ENCODE measurements around the gene COG3. TPM values are rescaled to one million over a fixed set of nuclear protein-coding genes. Genes with fewer than 3 reads are reported as not detected.

Gene COG3
- total RNA-seq, 1 experiment from 2014 or later = 17.6 TPM

DNA sequence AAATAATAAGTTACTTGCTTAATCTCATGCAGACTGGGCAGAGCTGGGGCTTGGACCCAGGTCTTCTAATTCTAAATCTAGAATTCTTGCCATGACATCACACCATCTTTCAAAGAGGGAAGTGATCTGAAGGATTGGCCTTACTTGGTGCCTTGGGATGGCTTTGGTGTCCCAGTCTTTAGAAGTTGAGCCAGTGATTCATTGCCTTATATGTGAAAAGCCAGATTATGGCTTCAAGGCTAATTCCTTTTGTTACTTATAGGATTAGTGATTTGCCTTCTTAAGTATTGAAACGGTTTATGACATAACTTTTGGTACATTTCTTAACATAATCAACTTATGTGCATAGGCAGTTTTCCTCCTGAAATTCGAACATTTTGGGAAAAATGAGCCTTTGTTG lies 14.9 kb downstream of the COG3 start (continued):
- TF ChIP-seq, protein P1, sequence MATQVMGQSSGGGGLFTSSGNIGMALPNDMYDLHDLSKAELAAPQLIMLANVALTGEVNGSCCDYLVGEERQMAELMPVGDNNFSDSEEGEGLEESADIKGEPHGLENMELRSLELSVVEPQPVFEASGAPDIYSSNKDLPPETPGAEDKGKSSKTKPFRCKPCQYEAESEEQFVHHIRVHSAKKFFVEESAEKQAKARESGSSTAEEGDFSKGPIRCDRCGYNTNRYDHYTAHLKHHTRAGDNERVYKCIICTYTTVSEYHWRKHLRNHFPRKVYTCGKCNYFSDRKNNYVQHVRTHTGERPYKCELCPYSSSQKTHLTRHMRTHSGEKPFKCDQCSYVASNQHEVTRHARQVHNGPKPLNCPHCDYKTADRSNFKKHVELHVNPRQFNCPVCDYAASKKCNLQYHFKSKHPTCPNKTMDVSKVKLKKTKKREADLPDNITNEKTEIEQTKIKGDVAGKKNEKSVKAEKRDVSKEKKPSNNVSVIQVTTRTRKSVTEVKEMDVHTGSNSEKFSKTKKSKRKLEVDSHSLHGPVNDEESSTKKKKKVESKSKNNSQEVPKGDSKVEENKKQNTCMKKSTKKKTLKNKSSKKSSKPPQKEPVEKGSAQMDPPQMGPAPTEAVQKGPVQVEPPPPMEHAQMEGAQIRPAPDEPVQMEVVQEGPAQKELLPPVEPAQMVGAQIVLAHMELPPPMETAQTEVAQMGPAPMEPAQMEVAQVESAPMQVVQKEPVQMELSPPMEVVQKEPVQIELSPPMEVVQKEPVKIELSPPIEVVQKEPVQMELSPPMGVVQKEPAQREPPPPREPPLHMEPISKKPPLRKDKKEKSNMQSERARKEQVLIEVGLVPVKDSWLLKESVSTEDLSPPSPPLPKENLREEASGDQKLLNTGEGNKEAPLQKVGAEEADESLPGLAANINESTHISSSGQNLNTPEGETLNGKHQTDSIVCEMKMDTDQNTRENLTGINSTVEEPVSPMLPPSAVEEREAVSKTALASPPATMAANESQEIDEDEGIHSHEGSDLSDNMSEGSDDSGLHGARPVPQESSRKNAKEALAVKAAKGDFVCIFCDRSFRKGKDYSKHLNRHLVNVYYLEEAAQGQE (IDR thresholded peaks at IDR 0.05; ENCODE audit: low read depth) = no peak
- TF ChIP-seq RAD21 (IDR thresholded peaks at IDR 0.05; ENCODE audit: low read depth) = no peak
- no peak for TF ChIP-seq SIN3A (IDR thresholded peaks at IDR 0.05; ENCODE audit: low read depth)
- TF ChIP-seq TCF7L2 (IDR thresholded peaks at IDR 0.05; ENCODE audit: borderline replicate concordance, extremely low read depth, insufficient read depth, insufficient read length) = no peak
- TF ChIP-seq ZFX (IDR thresholded peaks at IDR 0.05) = no peak
- no peak for TF ChIP-seq CEBPB (IDR thresholded peaks at IDR 0.05; ENCODE audit: low read depth)
- TF ChIP-seq JUND (IDR thresholded peaks at IDR 0.05) = no peak
- no peak for TF ChIP-seq EZH2phosphoT487 (IDR thresholded peaks at IDR 0.05; ENCODE audit: borderline replicate concordance)
- TF ChIP-seq YY1 (IDR thresholded peaks at IDR 0.05; ENCODE audit: extremely low read depth, insufficient replicate concordance, low read depth, low read length) = no peak

DNA sequence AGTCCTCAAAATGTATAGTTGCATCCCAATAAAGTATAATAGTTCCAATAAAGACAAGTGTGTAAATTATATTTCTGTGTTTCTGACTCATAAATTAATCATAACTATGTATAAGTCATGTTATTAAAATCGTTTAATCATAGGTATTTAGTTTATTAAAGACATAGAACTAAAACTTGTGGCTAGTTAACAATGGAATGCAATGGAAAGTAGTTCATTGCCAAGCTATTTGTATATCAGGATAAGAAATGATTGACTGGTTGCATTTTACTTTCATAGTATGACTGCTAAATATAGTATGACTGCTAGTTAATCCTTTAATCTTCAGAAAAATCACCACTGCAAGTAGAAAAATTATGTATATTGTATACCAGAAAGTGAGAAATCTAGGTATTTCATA lies 16.9 kb downstream of the COG3 start:
- TF ChIP-seq ELF1 (IDR thresholded peaks at IDR 0.05; ENCODE audit: borderline replicate concordance, low read depth) (no peak), YY1 (IDR thresholded peaks at IDR 0.05; ENCODE audit: extremely low read depth, insufficient replicate concordance, low read depth, low read length) (no peak), TCF7L2 (IDR thresholded peaks at IDR 0.05; ENCODE audit: borderline replicate concordance, extremely low read depth, insufficient read depth, insufficient read length) (no peak), SRF (IDR thresholded peaks at IDR 0.05; ENCODE audit: low read depth) (no peak), RAD21 (IDR thresholded peaks at IDR 0.05; ENCODE audit: low read depth) (no peak), EZH2phosphoT487 (IDR thresholded peaks at IDR 0.05; ENCODE audit: borderline replicate concordance) (no peak), SP1 (IDR thresholded peaks at IDR 0.05; ENCODE audit: low read depth) (no peak)
- TF ChIP-seq, protein P2, sequence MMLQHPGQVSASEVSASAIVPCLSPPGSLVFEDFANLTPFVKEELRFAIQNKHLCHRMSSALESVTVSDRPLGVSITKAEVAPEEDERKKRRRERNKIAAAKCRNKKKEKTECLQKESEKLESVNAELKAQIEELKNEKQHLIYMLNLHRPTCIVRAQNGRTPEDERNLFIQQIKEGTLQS (IDR thresholded peaks at IDR 0.05) = no peak
- RAD21 ChIA-PET (ENCODE audit: low non-redundant PET in 1 of 2, low total read pairs in 2 of 2, uncharacterized antibody in 2 of 2, unreplicated experiment in 2 of 2) = no interaction called here

More for the DNA sequence above, 16.9 kb downstream of the COG3 start:
- Histone ChIP-seq H3K9ac (ENCODE audit: low read length) (no peak overlapping the region), H3K4me2 (ENCODE audit: low read length) (no peak overlapping the region), H3K27ac (ENCODE audit: low read depth, low read length) (no peak overlapping the region), H3K27me3 (ENCODE audit: insufficient read depth, low read length) (no peaks in the 10 kb centered on the region), H3K4me3 (replicated peaks in 1 of 2; ENCODE audit: low read depth in 1 of 2, low read length in 2 of 2) (no peak overlapping the region), H3K4me1 (ENCODE audit: control insufficient read depth in 1 of 2, insufficient read depth in 2 of 2, low read length in 2 of 2) (no peaks in the 10 kb centered on the region), H3K9me2 (ENCODE audit: insufficient read depth) (no peaks in the 10 kb centered on the region), H4K20me1 (ENCODE audit: insufficient read depth) (no peaks in the 10 kb centered on the region), H3K9me3 (ENCODE audit: control insufficient read depth in 1 of 2, insufficient read depth in 1 of 2, low read depth in 1 of 2, low read length in 2 of 2) (no peaks in the 10 kb centered on the region), H3K79me2 (ENCODE audit: insufficient read depth, low read length) (peaks cover 4% of the 10 kb centered on the region; the same call in 1 of the 2 replicates), H2AFZ (ENCODE audit: low read depth, low read length, poor library complexity, severe bottlenecking) (no peak overlapping the region), H3K36me3 (ENCODE audit: control insufficient read depth in 1 of 2, insufficient read depth in 2 of 2, low read length in 2 of 2) (peaks cover 4 to 18% of the 10 kb centered on the region in 2 experiments)
- ChIA-PET POLR2A (interaction anchor here (0.9 kb wide), 1 partner anchor 9 kb away, joined by 3 read pairs; no protein-coding TSS in a partner anchor), CTCF (no interaction called here)
- BruUV-seq (replicated peaks) = no TSS peak
- ATAC-seq (no peak), DNase-seq (ENCODE audit: low read depth, low spot score) (no peak)
- intact Hi-C loops (cut with micrococcal nuclease) = no loop called here
